Stimulated activated CD8-positive, alpha-beta memory T cell treated with anti-CD3 and anti-CD28 coated beads, Interleukin-12 subunit alpha, Interleukin-12 subunit beta, amount 100 ng/mL, for 24 hours (primary cell): ENCODE results near the gene C16orf90.
A peak's percentile ranks its signal among the peaks of the same experiment; 100 is the strongest.

Experiments
- DNase-seq: peaks from one replicate; pipeline ENCODE4 v3.0.0-alpha.2; 2020; ENCODE audit errors: extremely low read depth

C16orf90 gene

GRCh38 chr16:3465911-3466584 is 29.2 kb downstream of the C16orf90 start:
- no peak for DNase-seq

GRCh38 chr16:3465301-3465700 is 30.0 kb downstream of the C16orf90 start:
- DNase-seq: no peak

- DNase-seq: no peak
Measured at GRCh38 chr16:3461151-3461550, 34.1 kb downstream of the C16orf90 start.

GRCh38 chr16:3460585-3460984 is 34.7 kb downstream of the C16orf90 start:
- DNase-seq: no peak

- no peak for DNase-seq
Measured at GRCh38 chr16:3460121-3460520, 35.2 kb downstream of the C16orf90 start.

- no peak for DNase-seq
Measured at GRCh38 chr16:3459401-3460090, 35.7 kb downstream of the C16orf90 start.

GRCh38 chr16:3458852-3459361 is 36.4 kb downstream of the C16orf90 start:
- no peak for DNase-seq

GRCh38 chr16:3458278-3458851 is 36.9 kb downstream of the C16orf90 start:
- no peak for DNase-seq

- peak; percentile 66 for DNase-seq
Measured at GRCh38 chr16:3457434-3458252, 37.6 kb downstream of the C16orf90 start.

GRCh38 chr16:3454631-3455147 is 40.6 kb downstream of the C16orf90 start:
- no peak for DNase-seq

GRCh38 chr16:3454093-3454492 is 41.2 kb downstream of the C16orf90 start:
- DNase-seq: no peak

GRCh38 chr16:3444032-3444388 is 51.3 kb downstream of the C16orf90 start:
- DNase-seq: no peak
